ENCODE data around the gene NHLH1. TPM values are rescaled to one million over a fixed set of nuclear protein-coding genes. Genes with fewer than 3 reads are reported as not detected.

Gene NHLH1
- total and polyA plus RNA-seq, 2 of the 4 experiments (the other 2 are of a cell fraction), result 0.14 TPM; not detected in 1

DNA sequence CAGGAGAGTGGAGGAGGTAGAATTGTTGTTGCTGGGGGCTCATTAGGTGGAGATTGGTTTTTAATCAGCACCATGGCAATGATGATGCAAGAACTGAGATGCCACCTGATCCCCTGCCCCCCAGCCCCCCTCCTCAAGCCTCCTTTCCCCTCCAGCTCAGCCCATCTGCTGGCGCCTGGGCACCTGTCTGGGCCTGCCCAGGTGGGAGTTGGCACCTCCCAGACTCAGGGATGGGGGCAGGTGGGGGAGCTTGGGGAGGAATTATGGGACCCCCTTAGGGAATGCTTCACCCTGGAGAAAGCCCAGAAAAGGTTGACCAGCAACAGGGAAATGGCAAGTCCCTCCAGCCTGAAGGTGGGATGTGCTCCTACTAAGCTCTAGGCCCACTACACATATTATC lies 1.5 kb upstream of the NHLH1 start (continued):
- TF ChIP-seq, protein P1, sequence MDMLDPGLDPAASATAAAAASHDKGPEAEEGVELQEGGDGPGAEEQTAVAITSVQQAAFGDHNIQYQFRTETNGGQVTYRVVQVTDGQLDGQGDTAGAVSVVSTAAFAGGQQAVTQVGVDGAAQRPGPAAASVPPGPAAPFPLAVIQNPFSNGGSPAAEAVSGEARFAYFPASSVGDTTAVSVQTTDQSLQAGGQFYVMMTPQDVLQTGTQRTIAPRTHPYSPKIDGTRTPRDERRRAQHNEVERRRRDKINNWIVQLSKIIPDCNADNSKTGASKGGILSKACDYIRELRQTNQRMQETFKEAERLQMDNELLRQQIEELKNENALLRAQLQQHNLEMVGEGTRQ (IDR thresholded peaks at IDR 0.05; ENCODE audit: low read depth, low read length), result no peak
- TF ChIP-seq MAFK (IDR thresholded peaks at IDR 0.05; ENCODE audit: low read depth, low read length), result no peak

DNA sequence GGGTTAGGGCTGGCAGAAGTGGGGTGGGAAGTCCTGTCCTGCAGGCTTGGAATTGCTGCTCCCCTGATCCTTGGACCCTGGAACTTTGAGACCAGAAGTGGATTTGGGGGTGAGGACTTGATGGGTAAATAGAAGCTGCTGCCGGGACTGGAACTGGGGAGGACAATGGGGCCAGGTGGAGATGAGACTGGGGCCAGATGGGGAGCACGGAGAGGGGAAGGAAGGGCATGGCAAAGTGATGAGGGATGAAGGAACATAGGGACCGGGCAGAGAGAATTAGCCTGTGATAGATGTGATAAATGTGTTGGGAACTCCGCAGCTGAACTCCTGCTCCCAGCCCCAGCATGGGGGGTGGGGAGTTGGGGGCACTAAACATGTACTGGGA lies 637 bp downstream of the NHLH1 start:
- no peak overlapping the region for H2BK5ac ChIP-seq (ENCODE audit: low read depth, low read length, poor library complexity, severe bottlenecking)
- DNase-seq (no peak), ATAC-seq (ENCODE audit: low read depth) (no peak)
- ChIA-PET CTCF (no interaction called here), POLR2A (ENCODE audit: unreplicated experiment) (no interaction called here)
- no peak overlapping the region for H2BK15ac ChIP-seq (ENCODE audit: low read depth, low read length)
- H3K79me1 ChIP-seq (ENCODE audit: low read depth in 1 of 2, low read length in 2 of 2), result no peaks in the 10 kb centered on the region
- no peaks in the 10 kb centered on the region for H3K36me3 ChIP-seq (ENCODE audit: control insufficient read depth, insufficient read depth, low read length)
- WGBS, 2 experiments (ENCODE audit: extremely low coverage in 2 of 2, insufficient read length in 1 of 2), result 60% methylated on average over 2 of the region's 4 CpGs; no CpG with 5 or more reads in 1 of the 2 experiments
- TF ChIP-seq, protein P1 (IDR thresholded peaks at IDR 0.05; ENCODE audit: low read depth, low read length), result no peak
- H3K4me2 ChIP-seq (ENCODE audit: low read depth, low read length), result no peak overlapping the region
- dilution Hi-C loops (cut with HindIII; ENCODE audit: low sequenced_read_pairs, unreplicated experiment) (no loop called here), in situ Hi-C loops (cut with MboI; ENCODE audit: low sequenced_read_pairs) (no loop called here), intact Hi-C loops (cut with micrococcal nuclease) (no loop called here)
- no TSS peak for BruUV-seq (replicated peaks)
- no peak overlapping the region for H2AK5ac ChIP-seq (ENCODE audit: low read depth, low read length)
- H2BK20ac ChIP-seq (ENCODE audit: low read depth, low read length), result no peak overlapping the region
- H3K27me3 ChIP-seq (ENCODE audit: control insufficient read depth, insufficient read depth, low read length), result peaks cover 6% of the 10 kb centered on the region; the same call in 1 of the 2 replicates
- no peaks in the 10 kb centered on the region for H4K20me1 ChIP-seq (ENCODE audit: insufficient read depth, low read length)
- no peak overlapping the region for H3K4me3 ChIP-seq (ENCODE audit: insufficient read depth, low read depth, low read length)
- H3K27ac ChIP-seq (ENCODE audit: insufficient read depth, low read length), result no peak overlapping the region
- no peaks in the 10 kb centered on the region for H3K9me3 ChIP-seq (ENCODE audit: control insufficient read depth, insufficient read depth, low read length)
- H3K9ac ChIP-seq (ENCODE audit: low read depth, low read length), result no peak overlapping the region
- no peak overlapping the region for H4K8ac ChIP-seq (ENCODE audit: low read depth in 2 of 2, low read length in 2 of 2)
- no peak overlapping the region for H3K23ac ChIP-seq (ENCODE audit: low read depth, low read length)
- no peak overlapping the region for H2AK9ac ChIP-seq (replicated peaks; ENCODE audit: low read depth, low read length, poor library complexity)
- H4K5ac ChIP-seq (ENCODE audit: low read depth, low read length), result no peak overlapping the region
- H3K18ac ChIP-seq (ENCODE audit: low read depth, low read length), result no peak overlapping the region
- H3K4me1 ChIP-seq (ENCODE audit: control insufficient read depth, insufficient read depth, low read length), result no peaks in the 10 kb centered on the region; the same call in 1 of the 2 replicates
- no peak overlapping the region for H3K4ac ChIP-seq (ENCODE audit: low read depth, low read length)
- H3K56ac ChIP-seq (ENCODE audit: extremely low read depth, insufficient read depth, low read length), result no peak overlapping the region
- no peak overlapping the region for H2BK120ac ChIP-seq (ENCODE audit: low read depth, low read length)
- no peaks in the 10 kb centered on the region for H3K9me1 ChIP-seq (ENCODE audit: insufficient read depth, low read length)
- no peak overlapping the region for H3K14ac ChIP-seq (replicated peaks; ENCODE audit: low read depth, low read length)
- no peak overlapping the region for H2AFZ ChIP-seq (replicated peaks; ENCODE audit: low read length, poor library complexity)
- no peak overlapping the region for H4K91ac ChIP-seq (ENCODE audit: insufficient read depth, low read depth, low read length)
